NT2/D1 (cell line): ENCODE results near the gene CDH4.

Experiments used
- DNase-seq: peaks from one replicate; pipeline ENCODE4 v3.0.0-alpha.2; 2011; ENCODE audit warnings: low read depth, low spot score
- H3K27me3 ChIP-seq: 2 replicates; pipeline ENCODE4 v1.6.0; 2011; ENCODE audit warnings: mild to moderate bottlenecking; ENCODE audit not compliant: insufficient read length, insufficient read depth
- H3K36me3 ChIP-seq: 2 replicates; pipeline ENCODE4 v1.6.1; 2011; ENCODE audit warnings: mild to moderate bottlenecking, low read length, mixed read lengths; ENCODE audit not compliant: insufficient read depth, insufficient read length
- H3K4me1 ChIP-seq: 2 replicates; pipeline ENCODE4 v1.5.1; 2011; ENCODE audit not compliant: insufficient read depth, insufficient read length
- H3K4me3 ChIP-seq: 2 replicates; pipeline ENCODE4 v1.5.1; 2011; ENCODE audit warnings: low read depth; ENCODE audit not compliant: insufficient read length
- H3K9ac ChIP-seq: 2 replicates; pipeline ENCODE4 v1.6.0; 2011; ENCODE audit warnings: low read depth; ENCODE audit not compliant: insufficient read length
- H3K9me3 ChIP-seq: 2 replicates; pipeline ENCODE4 v1.5.1; 2011; ENCODE audit warnings: mild to moderate bottlenecking, low read length; ENCODE audit not compliant: insufficient read depth
- SUZ12 ChIP-seq: IDR thresholded peaks from 2 replicates; pipeline ENCODE4 v1.6.1; 2011; ENCODE audit not compliant: insufficient read length, insufficient read depth; ENCODE audit errors: extremely low read depth
- YY1 ChIP-seq: IDR thresholded peaks from 2 replicates; pipeline ENCODE4 v1.6.1; 2011; ENCODE audit not compliant: insufficient read length, insufficient read depth
- ZNF274 ChIP-seq: IDR thresholded peaks from 2 replicates; pipeline ENCODE4 v1.6.1; 2011; ENCODE audit warnings: mild to moderate bottlenecking, low read depth, low read length

CDH4 gene

GRCh38 chr20:61354501-61354900 lies 102.4 kb downstream of the CDH4 start:
- no peak for TF ChIP-seq YY1
- no peak for TF ChIP-seq SUZ12
- no peak for TF ChIP-seq ZNF274
- peaks cover 5% of the 10 kb centered on the region; the same call in 1 of the 2 replicates for H3K9me3 ChIP-seq
- H3K9ac ChIP-seq, result no peak overlapping the region
- no peak overlapping the region for H3K4me3 ChIP-seq
- H3K4me1 ChIP-seq, result no peaks in the 10 kb centered on the region
- H3K27me3 ChIP-seq, result peaks cover 62% of the 10 kb centered on the region
- H3K36me3 ChIP-seq, result no peaks in the 10 kb centered on the region
- DNase-seq, result no peak

GRCh38 chr20:61354901-61355495 lies 102.9 kb downstream of the CDH4 start:
- Histone ChIP-seq H3K36me3 (no peaks in the 10 kb centered on the region), H3K9ac (no peak overlapping the region), H3K4me1 (no peaks in the 10 kb centered on the region), H3K9me3 (no peaks in the 10 kb centered on the region), H3K4me3 (no peak overlapping the region), H3K27me3 (peaks cover 64% of the 10 kb centered on the region)
- no peak for DNase-seq
- TF ChIP-seq ZNF274 (no peak), YY1 (no peak), SUZ12 (no peak)

DNA sequence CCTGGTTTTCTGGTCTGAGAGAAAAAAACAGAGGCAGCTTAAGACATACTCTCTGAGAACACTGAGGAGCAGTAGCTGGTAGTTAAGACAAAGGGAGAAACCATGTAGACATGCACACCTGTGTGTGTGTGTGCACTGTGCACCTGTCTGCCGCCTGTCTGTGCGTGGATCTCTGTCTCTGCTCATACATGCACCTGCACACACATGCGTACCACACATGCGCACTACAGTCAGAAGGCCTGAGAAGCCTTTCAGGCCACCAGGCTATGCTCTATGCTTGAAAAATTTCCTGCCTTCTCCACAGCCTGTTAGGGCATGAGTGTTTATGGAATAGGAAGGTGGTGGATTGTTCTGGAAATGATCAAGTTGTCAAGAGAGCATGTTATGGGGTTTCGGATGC lies 103.5 kb downstream of the CDH4 start:
- Histone ChIP-seq H3K27me3 (peaks cover 70% of the 10 kb centered on the region), H3K4me1 (no peaks in the 10 kb centered on the region), H3K9ac (no peak overlapping the region), H3K4me3 (no peak overlapping the region), H3K9me3 (no peaks in the 10 kb centered on the region), H3K36me3 (no peaks in the 10 kb centered on the region)
- no peak for TF ChIP-seq SUZ12
- no peak for TF ChIP-seq ZNF274
- TF ChIP-seq YY1, result no peak
- no peak for DNase-seq

GRCh38 chr20:61356196-61356595 lies 104.1 kb downstream of the CDH4 start:
- DNase-seq, result no peak
- H3K27me3 ChIP-seq, result peaks cover 76% of the 10 kb centered on the region

DNA sequence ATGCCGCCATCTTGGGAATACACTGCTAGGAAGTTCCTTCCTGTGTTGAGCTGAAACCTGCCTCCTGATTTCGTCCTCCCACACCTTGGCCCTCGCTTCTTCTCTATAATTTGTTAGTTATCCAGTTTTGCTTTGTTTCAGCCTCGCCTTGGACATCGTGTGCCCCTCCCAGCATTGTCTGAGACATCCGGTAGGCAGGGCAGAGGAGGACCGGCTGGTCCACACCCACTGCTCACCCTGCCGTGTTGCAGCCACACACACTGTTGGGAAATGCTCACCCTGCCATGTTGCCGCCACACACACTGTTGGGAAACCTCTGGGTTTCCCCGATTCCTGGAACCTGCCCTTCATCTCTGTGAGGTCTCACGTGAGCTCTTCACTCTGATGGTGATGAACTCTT lies 105.1 kb downstream of the CDH4 start:
- no peak for DNase-seq
- Histone ChIP-seq H3K9ac (no peak overlapping the region), H3K9me3 (no peaks in the 10 kb centered on the region), H3K4me1 (no peaks in the 10 kb centered on the region), H3K27me3 (peaks cover 85% of the 10 kb centered on the region), H3K4me3 (no peak overlapping the region), H3K36me3 (no peaks in the 10 kb centered on the region)
- no peak for TF ChIP-seq YY1
- TF ChIP-seq ZNF274, result no peak
- TF ChIP-seq SUZ12, result no peak

More at GRCh38 chr20:61356196-61356595, 104.1 kb downstream of the CDH4 start:
- TF ChIP-seq SUZ12 (no peak), YY1 (no peak)
- no peaks in the 10 kb centered on the region for H3K9me3 ChIP-seq
- H3K4me3 ChIP-seq, result no peak overlapping the region
- no peaks in the 10 kb centered on the region for H3K36me3 ChIP-seq
- no peak overlapping the region for H3K9ac ChIP-seq
- no peaks in the 10 kb centered on the region for H3K4me1 ChIP-seq

- H3K27me3 ChIP-seq, result peaks cover 100% of the 10 kb centered on the region
- H3K9ac ChIP-seq, result no peak overlapping the region
- TF ChIP-seq YY1 (no peak), SUZ12 (no peak), ZNF274 (no peak)
- H3K4me1 ChIP-seq, result no peaks in the 10 kb centered on the region
- no peak overlapping the region for H3K4me3 ChIP-seq
- no peaks in the 10 kb centered on the region for H3K9me3 ChIP-seq
- no peak for DNase-seq
- H3K36me3 ChIP-seq, result no peaks in the 10 kb centered on the region
Observed at GRCh38 chr20:61359254-61359653, 107.2 kb downstream of the CDH4 start.

GRCh38 chr20:61360296-61360695 lies 108.2 kb downstream of the CDH4 start:
- H3K27me3 ChIP-seq, result peaks cover 100% of the 10 kb centered on the region
- peaks cover 8% of the 10 kb centered on the region; the same call in 1 of the 2 replicates for H3K9me3 ChIP-seq
- H3K4me3 ChIP-seq, result no peak overlapping the region
- H3K4me1 ChIP-seq, result no peaks in the 10 kb centered on the region
- no peak for DNase-seq
- TF ChIP-seq YY1 (no peak), ZNF274 (no peak), SUZ12 (no peak)
- no peak overlapping the region for H3K9ac ChIP-seq
- no peaks in the 10 kb centered on the region for H3K36me3 ChIP-seq
